ENCODE results near the gene TSBP1.
A peak's percentile ranks its signal among the peaks of the same experiment; 100 is the strongest.
"Not testable (repeated sequence)": the region's sequence is repeated elsewhere in the genome, so short reads cannot be mapped to it uniquely, and the experiment has no call there.

The TSBP1 gene

DNA sequence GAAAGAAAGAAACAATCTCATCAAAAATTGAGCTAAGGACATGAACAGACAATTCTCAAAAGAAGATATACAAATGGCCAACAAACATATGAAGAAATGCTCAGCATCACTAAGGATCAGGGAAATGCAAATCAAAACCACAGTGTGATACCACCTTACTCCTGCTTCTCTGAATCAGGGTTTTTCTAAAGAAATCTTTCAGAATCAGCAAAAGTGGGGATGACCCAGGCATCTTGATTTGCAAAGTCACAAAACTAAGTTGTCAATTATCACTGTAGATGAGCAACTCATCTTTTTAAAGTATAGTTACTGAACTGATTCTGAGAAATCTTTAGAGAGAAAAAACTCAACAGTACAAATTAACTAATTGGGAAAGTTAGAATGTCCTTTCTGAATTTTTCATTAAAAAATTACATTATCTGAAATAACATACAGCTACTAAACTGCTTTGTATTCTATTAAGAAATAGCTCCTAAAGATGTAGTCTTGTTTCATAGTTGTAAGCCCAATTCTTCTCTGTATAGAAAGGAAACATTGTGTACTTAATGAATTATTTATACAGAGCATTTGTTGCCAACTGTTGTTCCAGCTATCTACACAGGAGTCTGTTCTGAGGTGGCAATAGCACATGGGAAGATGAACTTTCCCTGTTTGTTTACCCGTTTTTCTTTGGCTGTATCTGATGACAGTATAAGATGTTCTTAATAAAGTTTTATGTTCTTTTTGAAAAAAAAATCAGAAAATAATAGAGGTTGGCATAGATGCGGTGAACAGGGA, 97.7 kb downstream of the TSBP1 start:
- DNase-seq = not testable (repeated sequence)

DNA sequence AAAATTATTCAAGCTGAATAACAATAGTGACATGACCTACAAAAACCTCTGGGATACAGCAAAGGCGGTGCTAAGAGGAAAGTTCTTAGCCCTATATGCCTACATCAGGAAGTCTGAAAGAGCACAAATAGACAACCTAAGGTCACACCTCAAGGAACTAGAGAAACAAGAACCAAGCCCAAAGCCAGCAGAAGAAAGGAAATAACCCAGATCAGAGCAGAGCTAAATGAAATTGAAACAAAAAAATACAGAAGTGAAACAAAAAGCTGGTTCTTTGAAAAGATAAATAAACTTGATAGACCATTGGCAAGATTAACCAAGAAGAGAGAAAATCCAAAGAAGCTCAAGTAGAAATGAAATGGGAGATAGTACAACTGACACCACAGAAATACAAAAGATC, 100.3 kb downstream of the TSBP1 start:
- peak in 1 of 2 donors; percentile 34 for DNase-seq

DNA sequence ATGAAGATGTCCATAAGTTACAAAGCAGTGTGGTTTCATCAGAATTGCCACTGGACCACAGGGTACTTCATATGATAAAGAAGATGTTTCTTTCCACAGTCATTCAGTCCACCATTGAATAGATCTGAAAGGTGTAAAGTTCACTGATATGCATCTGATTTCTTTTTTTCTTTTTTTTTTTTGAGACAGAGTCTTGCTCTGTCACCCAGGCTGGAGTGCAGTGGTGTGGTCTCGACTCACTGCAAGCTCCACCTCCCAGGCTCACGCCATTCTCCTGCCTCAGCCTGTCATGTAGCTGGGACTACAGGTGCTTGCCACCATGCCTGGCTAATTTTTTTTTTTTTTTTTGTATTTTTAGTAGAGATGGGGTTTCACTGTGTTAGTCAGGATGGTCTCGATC, 103.2 kb downstream of the TSBP1 start:
- peak in 1 of 2 donors; percentile 36 for DNase-seq

DNA sequence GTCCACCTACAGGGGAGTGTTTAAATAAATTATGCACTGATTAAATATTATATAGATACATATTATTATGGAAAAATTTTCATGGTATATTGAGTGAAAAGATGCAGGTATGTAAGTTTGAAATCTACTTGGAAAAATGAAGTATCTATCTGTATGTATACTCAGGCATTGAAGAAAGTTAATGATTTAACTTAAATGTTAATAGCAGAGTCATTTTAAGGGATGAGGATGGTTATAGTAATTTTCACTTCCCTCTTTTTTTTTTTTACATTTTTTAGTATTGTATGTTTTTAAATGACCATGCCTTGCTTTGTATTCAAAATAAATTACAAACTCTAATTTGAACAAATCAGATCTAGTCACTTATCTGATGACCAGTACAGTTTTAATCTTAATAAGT, 104.7 kb downstream of the TSBP1 start:
- no peak for DNase-seq

DNA sequence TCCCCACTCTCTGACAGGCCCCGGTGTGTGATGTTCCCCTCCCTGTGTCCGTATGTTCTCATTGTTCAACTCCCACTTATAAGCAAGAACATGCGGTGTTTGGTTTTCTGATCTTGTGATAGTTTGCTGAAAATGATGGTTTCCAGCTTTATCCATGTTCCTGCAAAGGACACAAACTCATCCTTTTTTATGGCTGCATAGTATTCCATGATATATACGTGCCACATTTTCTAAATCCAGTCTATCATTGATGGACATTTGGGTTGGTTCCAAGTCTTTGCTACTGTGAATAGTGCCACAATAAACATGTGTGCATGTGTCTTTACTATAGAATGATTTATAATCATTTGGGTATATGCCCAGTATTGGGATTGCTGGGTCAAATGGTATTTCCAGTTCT, 114.4 kb downstream of the TSBP1 start:
- DNase-seq = not testable (repeated sequence)

DNA sequence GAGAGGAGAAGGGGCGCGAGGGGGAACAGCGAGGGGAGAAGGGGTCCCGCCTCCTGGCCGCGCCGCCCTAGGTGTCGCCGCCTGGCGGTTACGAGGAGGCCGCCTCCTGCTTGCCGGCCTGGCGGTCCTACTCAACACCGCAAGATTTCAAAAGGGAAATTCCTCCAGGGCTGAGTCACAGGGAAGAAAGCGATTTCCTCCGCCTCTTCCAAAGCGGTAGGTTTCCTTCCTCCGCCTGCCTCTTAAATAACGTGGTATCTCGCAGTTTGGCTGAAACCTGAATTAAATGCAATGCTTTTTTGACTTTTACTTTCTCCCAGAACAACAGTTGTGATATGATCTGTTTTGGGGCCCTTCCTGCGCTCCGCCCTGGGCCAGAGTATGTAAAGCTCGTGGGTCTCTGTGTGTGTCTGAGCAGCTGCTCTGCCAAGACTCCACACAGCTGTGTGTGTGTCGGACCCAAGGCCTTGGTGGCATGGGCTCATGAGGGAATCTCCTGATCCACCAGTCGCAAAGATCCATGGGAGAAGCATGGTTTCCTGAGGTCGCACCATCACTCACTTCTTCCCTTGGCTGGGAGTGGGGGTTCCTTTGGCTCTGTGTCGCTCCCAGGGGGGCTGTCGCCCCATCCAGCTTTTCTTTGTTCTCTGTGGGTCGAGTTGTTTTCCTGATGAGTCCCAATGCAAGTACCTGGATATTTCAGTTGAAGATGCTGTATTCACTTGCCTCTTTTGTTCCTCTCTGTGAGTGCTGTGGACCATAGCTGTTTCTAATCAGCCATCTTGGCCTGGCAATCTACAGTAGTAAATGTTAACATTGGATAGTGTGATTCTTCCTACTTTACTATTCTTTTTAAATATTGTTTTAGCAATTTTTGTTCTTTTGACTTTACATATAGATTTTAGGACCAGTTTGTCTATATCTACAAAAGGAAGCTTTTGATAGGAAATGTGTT, 116.2 kb downstream of the TSBP1 start:
- DNase-seq = peak; percentile 66 to 70

DNA sequence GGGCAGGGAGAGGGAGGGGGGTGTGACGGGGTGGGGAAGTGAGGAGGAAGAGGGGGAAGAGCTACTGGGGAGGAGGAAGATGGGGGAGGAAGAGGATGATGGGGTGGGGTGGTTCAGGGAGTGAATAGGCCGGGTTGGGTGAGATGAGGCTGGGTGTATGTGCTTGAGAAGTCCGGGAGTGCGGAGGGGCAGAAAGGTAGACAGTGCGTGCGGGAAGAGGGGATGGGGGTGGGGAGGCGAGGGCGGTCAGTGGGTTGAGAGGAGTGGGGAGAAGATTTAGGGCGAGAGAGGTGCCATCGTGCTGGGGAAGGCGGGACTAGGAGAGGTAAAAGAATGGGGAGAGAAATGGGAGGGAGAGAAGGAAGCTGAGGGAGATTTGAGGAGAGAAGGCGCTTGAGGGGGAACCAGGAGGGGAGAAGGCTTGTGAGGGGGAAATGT, 116.9 kb downstream of the TSBP1 start:
- DNase-seq = no peak

DNA sequence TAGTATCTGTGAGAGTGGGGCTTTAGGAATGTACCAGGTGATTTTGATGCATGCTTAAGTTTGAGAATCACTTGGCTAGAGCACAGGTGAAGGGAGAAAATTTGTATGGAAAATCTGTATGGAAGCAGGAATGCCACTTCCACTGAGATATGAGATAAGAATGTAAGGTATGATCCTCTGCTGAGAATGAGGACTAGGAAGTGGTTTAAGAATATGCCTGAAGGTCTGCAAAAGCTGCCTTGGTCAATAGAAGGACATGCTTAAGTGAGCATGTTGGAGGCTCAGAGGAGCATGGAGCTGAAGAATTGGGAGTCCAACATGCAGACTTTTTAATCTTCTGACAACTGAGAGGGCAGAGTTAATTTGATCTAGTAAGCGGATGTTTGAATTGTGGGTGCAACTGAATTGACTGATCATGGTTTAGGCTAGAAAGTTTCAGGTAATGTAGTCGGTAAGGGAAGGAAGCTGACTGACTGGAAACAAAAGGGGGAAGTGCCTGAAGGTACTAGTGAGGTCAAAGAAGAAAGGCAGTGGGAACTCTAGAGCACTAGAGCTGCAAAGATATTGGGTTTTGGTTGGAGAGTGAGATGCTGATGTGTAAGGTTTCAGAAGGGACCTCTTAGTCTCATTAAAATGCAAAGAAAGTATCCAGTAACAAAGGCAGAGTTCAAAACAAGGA, 119.2 kb downstream of the TSBP1 start:
- DNase-seq = no peak

DNA sequence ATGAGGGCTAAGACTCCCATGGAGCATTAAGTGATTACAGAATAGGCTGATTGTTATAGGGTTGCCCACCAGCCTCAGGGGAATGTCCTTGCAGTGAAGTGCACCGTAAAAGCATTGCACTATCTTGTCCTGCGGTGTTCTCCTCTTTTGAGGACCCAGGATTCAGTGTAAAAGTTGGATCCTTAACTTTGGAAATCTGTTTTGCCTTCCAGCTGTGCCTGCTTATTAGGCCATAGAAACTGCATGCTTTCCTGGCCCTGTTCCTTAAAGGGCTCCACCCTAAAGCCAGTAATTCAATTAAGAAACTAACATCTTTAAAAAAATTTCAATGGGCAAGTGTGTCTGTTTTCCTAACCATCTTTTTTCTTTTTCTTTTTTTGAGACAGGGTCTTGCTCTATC, 122.4 kb downstream of the TSBP1 start:
- DNase-seq = no peak

DNA sequence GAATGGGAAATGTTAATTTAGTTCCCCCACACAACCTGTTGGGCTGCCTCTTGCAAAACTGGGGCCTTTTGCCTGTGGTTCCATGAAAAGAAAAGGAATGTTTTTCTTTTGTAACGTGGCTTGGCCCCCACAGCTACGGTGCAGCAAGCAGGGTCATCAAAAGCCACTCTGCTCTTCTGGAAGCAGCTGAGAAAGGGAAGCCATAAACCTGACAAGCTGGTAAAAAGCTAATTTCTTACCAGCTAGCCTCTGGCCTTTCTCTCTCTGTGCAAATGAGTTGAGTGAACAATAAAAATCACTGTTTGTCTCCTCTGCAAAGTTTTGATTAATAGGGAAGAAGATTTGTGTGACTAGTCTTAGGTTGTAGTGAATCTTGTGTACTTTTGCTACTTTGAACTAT, 124.3 kb downstream of the TSBP1 start:
- no peak for DNase-seq

DNA sequence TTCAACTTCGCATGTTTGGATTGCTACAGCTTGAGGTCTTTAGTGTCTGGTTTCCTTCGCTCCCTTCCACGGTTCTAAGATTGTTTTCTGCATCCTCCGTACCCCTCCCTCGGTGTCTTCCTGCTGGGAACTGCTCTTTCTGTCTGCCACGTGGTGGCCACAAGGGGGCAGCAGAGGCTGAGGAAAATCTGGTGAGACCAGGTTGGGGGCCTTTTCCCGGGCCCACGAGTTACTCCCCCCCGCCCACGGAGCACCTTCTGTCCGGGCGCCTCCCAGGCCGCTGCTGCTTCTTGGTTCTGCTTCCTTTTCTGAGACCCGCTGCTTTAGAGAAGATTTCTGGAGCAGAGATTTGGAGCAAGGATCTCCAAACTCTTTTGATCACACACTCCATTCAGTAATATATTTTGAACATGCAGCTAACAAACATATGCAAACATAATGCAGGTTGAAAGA, 126.7 kb downstream of the TSBP1 start:
- peak; percentile 76 to 77 for DNase-seq

DNA sequence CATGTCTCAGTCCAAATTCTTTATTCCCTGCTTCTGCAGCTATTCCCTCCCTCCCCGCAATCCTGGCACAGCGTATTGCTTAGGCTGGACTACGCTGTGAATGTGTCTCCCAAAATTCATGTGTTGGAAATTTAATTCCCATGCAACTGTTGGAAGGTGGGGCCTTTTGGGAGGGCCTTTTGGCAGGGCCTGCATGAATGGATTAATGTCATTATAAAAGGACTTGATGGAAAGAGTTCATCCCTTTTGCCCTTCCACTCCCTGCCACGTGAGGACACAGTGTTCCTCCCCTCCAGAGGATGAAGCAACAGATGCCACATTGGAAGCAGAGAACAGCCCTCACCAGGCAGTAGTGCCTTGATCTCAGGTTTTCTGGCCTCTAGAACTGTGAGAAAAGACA, 127.4 kb downstream of the TSBP1 start:
- DNase-seq = no peak
